Muscle of leg (tissue), 11 donors: ENCODE data around the gene LTC4S. TPM values are rescaled to one million over a fixed set of nuclear protein-coding genes. Genes with fewer than 3 reads are reported as not detected.

Source experiments
- DNase-seq: peaks from one replicate; pipeline ENCODE4 v3.0.0; 2013
- H3K27ac ChIP-seq: one replicate; pipeline ENCODE4 v1.5.1; 2013; ENCODE audit warnings: mild to moderate bottlenecking, low read length, control low read depth
- H3K27me3 ChIP-seq: one replicate; pipeline ENCODE4 v1.6.1; 2013; ENCODE audit warnings: low read length; ENCODE audit not compliant: control insufficient read depth, insufficient read depth
- H3K36me3 ChIP-seq: one replicate; pipeline ENCODE4 v1.6.1; 2013; ENCODE audit warnings: low read length; ENCODE audit not compliant: control insufficient read depth, insufficient read depth
- H3K4me1 ChIP-seq: one replicate; pipeline ENCODE4 v1.6.1; 2013; ENCODE audit warnings: low read length; ENCODE audit not compliant: control insufficient read depth, insufficient read depth
- H3K4me3 ChIP-seq: one replicate; pipeline ENCODE4 v1.5.1; 2013; ENCODE audit warnings: low read length, control low read depth
- H3K9me3 ChIP-seq: replicated peaks from 2 replicates; pipeline ENCODE4 v1.6.1; 2013; ENCODE audit warnings: low read depth, low read length; ENCODE audit not compliant: control insufficient read depth
- WGBS: methylation state at CpG from one replicate; pipeline ENCODE4 v1.1.5; 2013; ENCODE audit warnings: missing lambda C conversion rate; ENCODE audit not compliant: insufficient coverage; 5-methylcytosine and 5-hydroxymethylcytosine counted together
- polyA plus RNA-seq, 8 donors: library from polyadenylated mRNA; unstranded; fragments of 120-200 nt; gene quantifications; one replicate each; pipeline versions ENCODE4 v1.2.1 to v1.2.3, GENCODE V29; 2013; ENCODE audit warnings: inconsistent platforms in 1 of 8, low replicate concordance in 1 of 8; ENCODE audit not compliant: insufficient read length in 8 of 8, insufficient read depth in 1 of 8
- total RNA-seq: library from RNA; stranded (reverse); fragments of 120-200 nt; gene quantifications from one replicate; pipeline ENCODE4 v1.2.4, GENCODE V29; 2013

Gene LTC4S
- total and polyA plus RNA-seq, 9 donors = 2.3 to 4.6 (median 3.2) TPM

- peaks cover 34% of the 10 kb centered on the region for H3K4me1 ChIP-seq
- no peak for DNase-seq
- 6% methylated on average over 44 of the region's 53 CpGs for WGBS
- H3K27me3 ChIP-seq = peaks cover 9% of the 10 kb centered on the region
- peak overlapping the region; percentile 31 for H3K4me3 ChIP-seq
- H3K9me3 ChIP-seq = no peaks in the 10 kb centered on the region
- H3K36me3 ChIP-seq = peaks cover 34% of the 10 kb centered on the region
- no peak overlapping the region for H3K27ac ChIP-seq
Measured at GRCh38 chr5:179795049-179795862, 1.5 kb downstream of the LTC4S start.

- Histone ChIP-seq H3K4me1 (peaks cover 34% of the 10 kb centered on the region), H3K27me3 (peaks cover 9% of the 10 kb centered on the region), H3K36me3 (peaks cover 43% of the 10 kb centered on the region), H3K4me3 (peak overlapping the region; percentile 54), H3K9me3 (no peaks in the 10 kb centered on the region), H3K27ac (no peak overlapping the region)
- DNase-seq = peak; percentile 88
- under 1% methylated on average over 99 of the region's 113 CpGs for WGBS
Measured at GRCh38 chr5:179795863-179796833, 2.4 kb downstream of the LTC4S start.

- 82% methylated on average over 15 of the region's 21 CpGs for WGBS
- Histone ChIP-seq H3K36me3 (peaks cover 45% of the 10 kb centered on the region), H3K27ac (no peak overlapping the region), H3K4me3 (no peak overlapping the region), H3K27me3 (peaks cover 9% of the 10 kb centered on the region), H3K4me1 (peaks cover 35% of the 10 kb centered on the region), H3K9me3 (no peaks in the 10 kb centered on the region)
- DNase-seq = no peak
Measured at GRCh38 chr5:179796877-179797608, 3.3 kb downstream of the LTC4S start.

- Histone ChIP-seq H3K36me3 (peaks cover 45% of the 10 kb centered on the region), H3K27ac (no peak overlapping the region), H3K4me3 (no peak overlapping the region), H3K9me3 (no peaks in the 10 kb centered on the region), H3K4me1 (peaks cover 37% of the 10 kb centered on the region), H3K27me3 (peaks cover 9% of the 10 kb centered on the region)
- no peak for DNase-seq
- WGBS = 92% methylated on average over 30 of the region's 30 CpGs
Measured at GRCh38 chr5:179797741-179798140, 4.0 kb downstream of the LTC4S start.

- 93% methylated on average over 16 of the region's 23 CpGs for WGBS
- Histone ChIP-seq H3K27me3 (peaks cover 9% of the 10 kb centered on the region), H3K27ac (no peak overlapping the region), H3K9me3 (no peaks in the 10 kb centered on the region), H3K4me3 (no peak overlapping the region), H3K36me3 (peaks cover 45% of the 10 kb centered on the region), H3K4me1 (peaks cover 36% of the 10 kb centered on the region)
- DNase-seq = no peak
Measured at GRCh38 chr5:179798144-179798770, 4.5 kb downstream of the LTC4S start.

- no peak for DNase-seq
- peaks cover 34% of the 10 kb centered on the region for H3K4me1 ChIP-seq
- H3K4me3 ChIP-seq = no peak overlapping the region
- 90% methylated on average over 29 of the region's 36 CpGs for WGBS
- no peak overlapping the region for H3K27ac ChIP-seq
- H3K36me3 ChIP-seq = peaks cover 45% of the 10 kb centered on the region
- H3K9me3 ChIP-seq = no peaks in the 10 kb centered on the region
- H3K27me3 ChIP-seq = peaks cover 9% of the 10 kb centered on the region
Measured at GRCh38 chr5:179798771-179799643, 5.2 kb downstream of the LTC4S start.

GRCh38 chr5:179799644-179799973, 5.8 kb downstream of the LTC4S start:
- Histone ChIP-seq H3K9me3 (no peaks in the 10 kb centered on the region), H3K4me3 (no peak overlapping the region), H3K27ac (no peak overlapping the region), H3K27me3 (peaks cover 9% of the 10 kb centered on the region), H3K4me1 (peaks cover 32% of the 10 kb centered on the region), H3K36me3 (peaks cover 45% of the 10 kb centered on the region)
- 97% methylated on average over 3 of the region's 5 CpGs for WGBS
- DNase-seq = no peak

GRCh38 chr5:179800071-179800695, 6.4 kb downstream of the LTC4S start:
- 97% methylated on average over 15 of the region's 21 CpGs for WGBS
- Histone ChIP-seq H3K4me3 (no peak overlapping the region), H3K4me1 (peaks cover 32% of the 10 kb centered on the region), H3K36me3 (peaks cover 45% of the 10 kb centered on the region), H3K9me3 (no peaks in the 10 kb centered on the region), H3K27ac (no peak overlapping the region), H3K27me3 (peaks cover 4% of the 10 kb centered on the region)
- no peak for DNase-seq
